K562 (cell line): ENCODE measurements around the gene CTNNBL1.

Experiments used
- POLR2AphosphoS5 ChIP-seq: IDR thresholded peaks from 2 replicates; pipeline ENCODE4 v1.6.1; 2011; ENCODE audit warnings: mild to moderate bottlenecking, low read depth, low read length, moderate library complexity; ENCODE audit not compliant: control insufficient read depth, insufficient read depth
- ZC3H4 ChIP-seq: sonication (generic); formaldehyde crosslinking; IDR thresholded peaks from 2 replicates; pipeline ENCODE4 v1.9.0; 2021; ENCODE audit warnings: missing genetic modification reagents, borderline replicate concordance
- TF ChIP-seq, protein P1 (sequence below), 3 experiments: IDR thresholded peaks in 2 of 3; conservative IDR thresholded peaks in 1 of 3; 2 replicates each; pipeline ENCODE4 v1.5.1; 2011 to 2012; ENCODE audit warnings: low read length in 3 of 3, mild to moderate bottlenecking in 3 of 3, control low read depth in 2 of 3, improper control_type of control experiment in 1 of 3, inconsistent platforms in 1 of 3, low read depth in 1 of 3, mixed read lengths in 1 of 3, moderate library complexity in 1 of 3; ENCODE audit not compliant: insufficient read depth in 2 of 3

DNA sequence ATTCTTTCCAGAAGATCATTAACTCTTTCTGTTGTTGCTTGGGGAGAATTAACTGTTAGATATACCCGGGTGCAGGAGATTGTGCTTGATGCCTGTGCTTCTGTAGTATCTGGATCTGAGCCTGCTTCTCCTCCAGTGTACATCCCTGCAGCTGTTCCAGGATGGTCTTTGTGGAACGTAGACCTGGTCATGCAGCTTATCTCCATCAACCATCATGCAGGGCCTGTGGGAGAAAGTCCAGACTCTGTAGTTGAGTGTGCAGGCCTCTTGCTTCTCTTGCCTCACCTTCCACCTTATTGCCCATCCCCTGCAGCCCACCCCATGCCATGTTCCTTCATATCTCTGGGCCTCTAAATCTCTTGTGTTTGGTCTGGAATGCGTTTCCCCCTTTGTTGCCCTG lies 133.8 kb downstream of the CTNNBL1 start:
- no peak for TF ChIP-seq ZC3H4
- TF ChIP-seq, protein P1, sequence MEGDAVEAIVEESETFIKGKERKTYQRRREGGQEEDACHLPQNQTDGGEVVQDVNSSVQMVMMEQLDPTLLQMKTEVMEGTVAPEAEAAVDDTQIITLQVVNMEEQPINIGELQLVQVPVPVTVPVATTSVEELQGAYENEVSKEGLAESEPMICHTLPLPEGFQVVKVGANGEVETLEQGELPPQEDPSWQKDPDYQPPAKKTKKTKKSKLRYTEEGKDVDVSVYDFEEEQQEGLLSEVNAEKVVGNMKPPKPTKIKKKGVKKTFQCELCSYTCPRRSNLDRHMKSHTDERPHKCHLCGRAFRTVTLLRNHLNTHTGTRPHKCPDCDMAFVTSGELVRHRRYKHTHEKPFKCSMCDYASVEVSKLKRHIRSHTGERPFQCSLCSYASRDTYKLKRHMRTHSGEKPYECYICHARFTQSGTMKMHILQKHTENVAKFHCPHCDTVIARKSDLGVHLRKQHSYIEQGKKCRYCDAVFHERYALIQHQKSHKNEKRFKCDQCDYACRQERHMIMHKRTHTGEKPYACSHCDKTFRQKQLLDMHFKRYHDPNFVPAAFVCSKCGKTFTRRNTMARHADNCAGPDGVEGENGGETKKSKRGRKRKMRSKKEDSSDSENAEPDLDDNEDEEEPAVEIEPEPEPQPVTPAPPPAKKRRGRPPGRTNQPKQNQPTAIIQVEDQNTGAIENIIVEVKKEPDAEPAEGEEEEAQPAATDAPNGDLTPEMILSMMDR (IDR thresholded peaks at IDR 0.05 in 2 of 3, conservative IDR thresholded peaks at IDR 0.05 in 1 of 3; ENCODE audit: insufficient read depth in 2 of 3, low read depth in 1 of 3, low read length in 3 of 3), result no peak
- TF ChIP-seq POLR2AphosphoS5, result no peak
